Activated CD4-positive, alpha-beta T cell treated with anti-CD3 and anti-CD28 coated beads, Interleukin-2, Interleukin-4, amounts not matched to agents 100 ng/mL and 50 ng/mL, durations not matched to agents 16 hours and 8 hours (primary cell): Measurements from ENCODE around the gene CROT.

Experiments used
- DNase-seq: peaks from one replicate; pipeline ENCODE4 v3.0.0-alpha.2; 2020; ENCODE audit warnings: low spot score

Gene CROT

DNA sequence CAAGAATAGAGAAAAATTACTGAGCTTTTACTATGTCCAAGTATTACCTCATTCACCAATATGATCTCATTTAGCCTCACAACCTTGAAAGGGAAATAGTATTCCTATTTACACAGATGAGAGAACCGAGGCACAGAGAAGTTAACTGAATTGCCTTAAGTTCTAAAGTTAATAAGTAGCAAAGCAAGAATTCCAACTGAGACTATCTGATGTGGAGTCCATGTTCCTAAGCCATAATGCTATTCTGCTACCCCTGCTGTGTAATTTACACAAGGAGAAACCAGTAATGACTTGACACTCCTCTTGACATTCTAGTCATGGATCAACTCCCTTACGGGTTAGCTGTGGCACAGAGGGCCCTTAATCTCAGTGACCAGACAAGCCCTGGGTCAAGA lies 69.3 kb downstream of the CROT start:
- no peak for DNase-seq

DNA sequence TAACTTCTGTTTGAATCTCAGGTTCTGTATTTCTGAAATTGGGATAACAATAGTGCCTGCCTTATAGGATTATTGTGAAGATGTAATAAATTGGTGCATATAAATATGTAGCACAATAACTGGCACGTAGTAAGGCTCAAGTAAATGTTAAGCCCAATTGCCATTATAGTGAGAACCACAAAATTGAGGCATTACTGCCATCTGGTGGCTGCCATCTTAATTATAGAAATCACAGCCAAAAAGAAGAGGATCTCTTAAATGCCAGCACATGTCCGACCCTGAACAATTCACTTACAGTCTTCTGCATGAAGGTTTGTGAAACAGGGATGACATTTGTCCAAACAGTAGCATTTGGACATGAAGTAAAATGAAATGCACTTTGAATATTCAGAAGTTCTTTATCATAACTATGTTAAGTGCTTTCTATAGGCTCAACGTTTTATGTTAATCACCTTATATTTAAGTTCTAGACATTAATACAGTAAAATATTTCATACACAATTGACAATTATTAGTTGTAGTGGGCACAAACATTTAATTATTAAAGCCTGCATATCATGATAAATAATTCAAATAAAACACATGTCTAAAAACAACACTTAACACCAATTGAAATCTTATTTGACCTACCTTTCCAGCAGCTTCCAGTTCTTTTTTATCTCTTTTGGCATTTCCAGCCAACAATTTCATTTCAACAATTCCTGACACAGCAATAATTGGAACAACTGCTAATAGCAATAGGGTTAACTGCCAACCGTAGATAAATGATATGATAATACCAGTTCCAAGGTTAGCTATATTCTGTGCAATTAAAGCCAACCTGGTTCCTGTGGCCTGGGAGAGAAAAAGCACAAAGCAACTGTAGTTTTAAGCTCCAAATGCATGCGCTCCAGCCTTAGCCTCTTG lies 71.5 kb downstream of the CROT start:
- peak; percentile 71 for DNase-seq

DNA sequence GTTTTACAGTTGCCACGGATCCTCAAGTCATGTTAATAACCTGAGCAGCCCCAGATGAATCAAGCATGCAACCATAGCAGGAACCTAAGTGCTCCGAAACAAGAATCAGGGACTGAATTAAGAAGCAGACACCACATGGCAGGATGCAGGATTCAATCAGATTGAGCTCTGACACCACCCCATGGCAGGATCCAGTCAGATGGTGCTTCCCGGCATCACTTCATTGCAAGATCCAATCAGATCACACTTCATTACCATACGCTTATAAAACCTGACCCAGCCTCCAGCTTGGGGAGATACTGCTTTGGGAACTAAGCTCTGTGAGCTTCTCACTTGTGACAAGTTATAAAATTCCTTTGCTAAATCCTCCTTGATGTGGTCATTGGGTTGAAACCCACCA lies 74.7 kb downstream of the CROT start:
- no peak for DNase-seq

DNA sequence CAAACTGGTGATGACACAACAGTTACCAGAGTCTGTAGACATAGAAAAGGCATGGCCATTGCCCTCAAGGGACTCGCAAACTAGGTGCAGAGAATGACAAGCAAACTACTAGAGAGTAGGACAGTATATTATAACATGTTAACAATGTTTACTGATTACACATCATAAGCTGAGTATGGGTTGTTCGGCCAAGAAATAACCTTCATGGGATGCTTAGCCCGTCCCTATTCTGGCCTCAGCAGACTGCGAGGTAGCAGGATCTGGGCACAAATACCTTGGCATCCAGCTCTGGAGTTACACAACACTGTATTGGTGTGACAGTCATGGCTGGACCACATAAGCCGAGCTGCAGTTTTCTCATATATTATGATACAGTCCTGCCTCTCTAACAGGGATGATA lies 78.6 kb downstream of the CROT start:
- DNase-seq = no peak

DNA sequence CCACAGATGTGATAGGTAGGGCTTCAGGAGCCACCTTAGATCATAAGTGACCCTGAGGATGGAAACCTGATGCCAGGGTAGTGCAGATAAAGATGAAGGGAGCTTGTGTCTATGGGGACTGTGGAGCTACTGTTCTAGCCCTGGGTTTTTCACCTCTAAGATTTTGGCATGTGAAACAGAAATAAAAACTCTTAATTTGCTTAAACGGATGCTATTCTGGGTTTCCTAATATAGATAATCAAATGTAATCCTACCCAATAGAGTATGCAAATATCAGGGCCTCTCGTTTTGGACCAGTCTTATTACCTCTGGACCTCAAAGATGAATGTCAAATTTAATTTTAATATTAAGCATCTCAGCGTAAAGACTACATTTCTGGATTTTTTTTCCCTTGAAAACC lies 80.7 kb downstream of the CROT start:
- no peak for DNase-seq

DNA sequence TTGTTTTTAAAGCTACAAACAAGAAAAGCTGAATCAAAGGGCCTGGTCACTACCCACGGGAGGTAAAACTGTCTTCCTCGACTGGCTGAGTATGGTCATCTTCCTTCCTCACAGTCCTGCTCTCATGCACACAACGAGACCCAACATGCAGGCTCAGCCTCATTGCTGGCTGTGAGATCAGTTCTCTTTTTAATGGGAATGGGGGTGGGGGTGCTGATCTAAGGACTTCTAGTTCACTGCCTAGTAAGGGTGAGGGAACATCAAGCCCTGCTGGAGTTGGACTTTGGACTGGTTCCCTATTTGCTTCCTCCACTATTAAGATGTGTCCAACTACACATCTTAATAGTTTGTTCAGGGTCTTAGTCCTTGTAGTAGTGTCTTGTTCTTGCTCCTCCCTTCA lies 81.8 kb downstream of the CROT start:
- no peak for DNase-seq

DNA sequence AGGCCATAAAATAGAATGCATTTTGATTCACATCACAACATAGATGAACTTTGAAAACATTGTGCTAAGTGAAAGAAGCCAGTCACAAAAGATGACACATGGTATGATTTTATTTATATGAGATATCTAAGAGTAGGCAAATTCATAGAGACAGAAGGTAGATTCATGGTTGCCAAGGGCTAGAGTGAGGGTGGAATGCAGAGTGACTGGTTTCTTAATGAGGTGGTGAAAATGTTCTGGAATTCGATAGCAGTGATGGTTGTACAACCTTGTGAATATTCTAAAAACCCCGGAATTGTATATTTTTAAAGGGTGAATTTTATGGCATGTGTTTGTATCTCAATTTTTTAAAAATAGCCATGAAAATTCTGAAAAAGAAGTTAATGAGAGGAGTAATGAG lies 87.1 kb downstream of the CROT start:
- DNase-seq = no peak

DNA sequence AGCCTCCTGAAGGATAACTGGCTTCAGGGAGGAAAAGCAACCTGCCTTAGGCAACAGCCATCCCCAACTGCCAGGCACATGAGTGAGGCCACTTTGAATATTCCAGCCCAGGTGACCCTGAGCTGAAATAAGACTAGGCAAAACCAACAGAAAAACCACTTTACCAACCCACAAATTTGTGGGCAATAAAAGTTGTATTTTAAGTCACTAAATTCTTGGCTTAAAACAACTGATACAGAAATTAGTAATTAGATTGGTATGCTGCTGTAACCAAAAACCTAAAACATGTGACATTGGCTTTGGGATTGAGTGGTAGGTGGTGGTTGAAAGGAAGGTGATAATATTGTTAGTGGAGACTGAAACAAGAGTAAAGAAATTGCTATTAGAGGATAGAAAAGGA lies 90.1 kb downstream of the CROT start:
- peak; percentile 2 for DNase-seq

DNA sequence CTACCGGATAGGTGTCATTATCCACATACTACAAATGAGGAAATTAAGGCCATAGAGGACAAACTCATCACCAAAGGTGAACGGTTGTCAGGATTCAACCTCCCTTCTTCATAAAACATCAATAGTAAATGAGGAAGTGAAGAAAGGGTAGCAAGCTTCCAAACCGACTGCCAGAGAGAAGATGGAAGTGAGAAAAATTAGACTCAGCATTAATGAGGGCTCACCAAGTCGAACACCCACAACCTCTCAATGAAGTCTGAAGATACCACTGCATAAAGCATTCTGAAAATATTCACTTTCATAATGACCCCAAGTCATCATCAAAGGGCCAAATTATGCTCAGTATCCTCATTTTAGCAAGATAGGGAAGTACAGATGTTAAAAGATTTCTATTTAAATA lies 100.4 kb downstream of the CROT start:
- no peak for DNase-seq

DNA sequence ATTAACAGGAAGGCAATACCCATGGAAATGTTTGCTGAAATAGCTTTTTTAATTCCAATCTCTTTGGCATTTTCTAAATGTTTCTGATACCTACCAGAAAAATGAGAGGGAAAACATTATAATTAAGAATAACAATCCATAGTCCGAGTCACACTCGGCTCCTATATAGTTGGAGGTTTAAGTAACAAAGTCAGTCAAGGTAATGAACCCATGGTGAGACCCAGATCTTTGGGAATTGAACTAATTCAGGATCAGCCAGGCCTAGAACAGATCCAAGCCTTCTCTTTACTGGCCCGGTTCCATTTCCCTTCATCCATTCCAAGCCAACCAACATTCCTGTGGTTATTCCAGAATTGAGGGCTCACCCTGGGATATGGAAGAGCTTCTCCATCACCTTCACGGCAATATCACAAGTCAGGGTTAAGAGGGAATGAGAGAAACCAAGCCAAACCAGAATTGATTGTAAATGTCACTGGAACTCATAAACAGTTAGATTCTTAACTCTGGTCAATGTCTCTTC lies 101.7 kb downstream of the CROT start:
- DNase-seq = no peak

DNA sequence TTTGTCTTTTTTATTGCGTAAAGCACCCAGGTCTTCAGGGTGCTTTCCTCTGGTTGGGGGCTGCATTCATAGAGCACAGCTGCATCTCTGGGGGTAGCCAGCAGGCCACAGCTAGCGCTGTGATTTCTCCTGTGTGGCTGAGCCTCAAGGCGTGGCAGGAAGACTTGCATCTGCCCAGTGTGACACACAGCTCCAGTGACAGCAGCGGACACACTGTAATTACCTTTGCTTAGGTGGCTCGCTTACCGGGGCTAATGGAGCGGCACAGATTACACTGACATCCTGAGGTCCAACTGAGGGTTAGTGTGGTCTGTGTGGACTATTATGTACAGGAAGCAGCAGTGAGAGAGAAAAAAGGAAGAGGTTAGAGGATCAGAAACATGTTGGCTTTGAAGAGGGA lies 102.9 kb downstream of the CROT start:
- no peak for DNase-seq
